Keratinocyte (primary cell): ENCODE results near the gene TLX2. TPM values are rescaled to one million over a fixed set of nuclear protein-coding genes. Genes with fewer than 3 reads are reported as not detected.

Experiments used
- DNase-seq: peaks from one replicate; pipeline ENCODE4 v3.0.0-alpha.2; 2011; ENCODE audit warnings: low read depth, missing footprints, low spot score
- FAIRE-seq: peaks from 2 replicates; lab custom pipeline; 2011; peaks lifted over from hg19 to GRCh38; lab: Jason Lieb, UNC
- H2AFZ ChIP-seq: 2 replicates; pipeline ENCODE4 v1.6.0; 2012; ENCODE audit warnings: low read length, control low read depth, inconsistent platforms; ENCODE audit not compliant: control insufficient read depth
- H3K27ac ChIP-seq: 2 replicates; pipeline ENCODE4 v1.5.1; 2011; ENCODE audit warnings: low read length; ENCODE audit not compliant: control insufficient read depth, insufficient read depth
- H3K27me3 ChIP-seq: 3 replicates; pipeline ENCODE4 v1.6.0; 2011; ENCODE audit warnings: low read length; ENCODE audit not compliant: control insufficient read depth, insufficient read depth; ENCODE audit errors: extremely low read depth
- H3K36me3 ChIP-seq, 2 experiments: 2 replicates in 1 of 2; 3 replicates in 1 of 2; pipeline ENCODE4 v1.5.1; 2011; ENCODE audit warnings: low read length in 2 of 2, mild to moderate bottlenecking in 1 of 2; ENCODE audit not compliant: control insufficient read depth in 2 of 2, insufficient read depth in 2 of 2; ENCODE audit errors: extremely low read depth in 1 of 2
- H3K4me1 ChIP-seq: 3 replicates; pipeline ENCODE4 v1.5.1; 2011; ENCODE audit warnings: low read length; ENCODE audit not compliant: control insufficient read depth, insufficient read depth; ENCODE audit errors: extremely low read depth
- H3K4me2 ChIP-seq: 3 replicates; pipeline ENCODE4 v1.6.0; 2011; ENCODE audit warnings: low read depth, low read length; ENCODE audit not compliant: control insufficient read depth, insufficient read depth; ENCODE audit errors: extremely low read depth
- H3K4me3 ChIP-seq, 3 experiments: fragments of 200-600 bp in 1 of 3; sonication (generic) in 1 of 3; 2 replicates in 2 of 3; 3 replicates in 1 of 3; pipeline ENCODE4 v1.5.1; 2011 to 2016; ENCODE audit warnings: low read length in 3 of 3, mild to moderate bottlenecking in 3 of 3, control low read depth in 2 of 3, inconsistent platforms in 1 of 3, low read depth in 1 of 3, mixed read lengths in 1 of 3, mixed run types in 1 of 3, moderate library complexity in 1 of 3; ENCODE audit not compliant: control insufficient read depth in 2 of 3, insufficient read depth in 2 of 3; ENCODE audit errors: extremely low read depth in 1 of 3
- H3K79me2 ChIP-seq: 2 replicates; pipeline ENCODE4 v1.6.0; 2012; ENCODE audit warnings: low read length; ENCODE audit not compliant: control insufficient read depth, insufficient read depth
- H3K9ac ChIP-seq: 3 replicates; pipeline ENCODE4 v1.6.0; 2011; ENCODE audit warnings: low read length; ENCODE audit not compliant: control insufficient read depth, insufficient read depth; ENCODE audit errors: extremely low read depth
- H3K9me1 ChIP-seq: 3 replicates; pipeline ENCODE4 v1.6.0; 2011; ENCODE audit warnings: low read length; ENCODE audit not compliant: control insufficient read depth, insufficient read depth; ENCODE audit errors: extremely low read depth
- H3K9me3 ChIP-seq: 2 replicates; pipeline ENCODE4 v1.5.1; 2012; ENCODE audit warnings: low read depth, low read length; ENCODE audit not compliant: control insufficient read depth
- H4K20me1 ChIP-seq: 3 replicates; pipeline ENCODE4 v1.6.0; 2011; ENCODE audit warnings: low read length; ENCODE audit not compliant: control insufficient read depth, insufficient read depth; ENCODE audit errors: extremely low read depth
- EZH2 ChIP-seq: IDR thresholded peaks from one replicate; pipeline ENCODE4 v1.6.1; 2012; ENCODE audit warnings: inconsistent platforms, mild to moderate bottlenecking, low read length, moderate library complexity
- dilution Hi-C: fragments of 300-500 bp; cut with MboI; formaldehyde crosslinking; loops from one replicate; pipeline ENCODE4 v1.7.0; 2020; ENCODE audit warnings: low sequenced_read_pairs; ENCODE audit not compliant: extremely low pct_ligation_motif_present
- polyA plus RNA-seq, 5 experiments: library from polyadenylated mRNA; depleted of rRNA in 3 of 5; stranded (reverse) in 3 of 5; stranded (forward) in 1 of 5; unstranded in 1 of 5; fragments of >200 nt; gene quantifications; 1 replicate in 1 of 5; 2 replicates in 3 of 5; 3 replicates in 1 of 5; pipeline versions ENCODE4 v1.2.1 to v1.2.3, GENCODE V29; 2011 to 2012; ENCODE audit warnings: missing spikeins in 2 of 5, low read depth in 1 of 5, low replicate concordance in 1 of 5
- TF ChIP-seq, protein P1 (sequence below), 3 experiments: IDR thresholded peaks in 1 of 3; conservative IDR thresholded peaks in 1 of 3; optimal IDR thresholded peaks in 1 of 3; 2 replicates in 2 of 3; 3 replicates in 1 of 3; pipeline versions ENCODE3 to v1.5.1; 2011; ENCODE audit warnings: low read length in 3 of 3, mild to moderate bottlenecking in 3 of 3, moderate library complexity in 2 of 3, control low read depth in 1 of 3, inconsistent platforms in 1 of 3; ENCODE audit not compliant: insufficient read depth in 2 of 3; ENCODE audit errors: extremely low read depth in 1 of 3

The TLX2 gene
- polyA plus RNA-seq, 1 donor (not counting 4 experiments of a cell fraction or from before 2014, with no cell fraction given), result not detected

DNA sequence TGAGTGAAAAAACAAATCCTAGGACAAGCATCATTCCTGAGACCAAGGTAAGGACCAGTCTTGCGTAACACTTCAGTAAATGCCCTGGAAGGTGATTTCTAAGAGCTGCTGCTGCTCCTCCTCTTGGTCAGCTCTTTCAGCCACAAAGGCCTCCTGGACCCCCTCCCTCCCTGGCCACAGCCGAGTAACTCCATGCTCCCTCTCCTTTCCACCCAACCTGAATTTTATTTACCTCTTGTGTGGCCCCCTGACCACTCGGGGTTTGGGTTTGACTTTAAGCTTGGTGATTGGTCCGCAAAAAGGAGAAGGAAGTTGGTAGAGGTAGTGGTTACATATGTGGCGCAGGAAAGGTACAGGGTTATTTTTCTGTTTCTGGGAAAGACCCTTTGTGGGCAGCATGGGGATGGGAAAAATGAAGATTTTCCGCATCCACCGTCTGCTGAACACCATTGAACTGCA is 24.7 kb downstream of the TLX2 start:
- dilution Hi-C loops, result no loop called here
- no peaks in the 10 kb centered on the region for H3K27me3 ChIP-seq
- H3K4me1 ChIP-seq, result peaks cover 12% of the 10 kb centered on the region
- peaks cover 4% of the 10 kb centered on the region for H3K9me1 ChIP-seq
- TF ChIP-seq EZH2, result no peak
- TF ChIP-seq, protein P1, sequence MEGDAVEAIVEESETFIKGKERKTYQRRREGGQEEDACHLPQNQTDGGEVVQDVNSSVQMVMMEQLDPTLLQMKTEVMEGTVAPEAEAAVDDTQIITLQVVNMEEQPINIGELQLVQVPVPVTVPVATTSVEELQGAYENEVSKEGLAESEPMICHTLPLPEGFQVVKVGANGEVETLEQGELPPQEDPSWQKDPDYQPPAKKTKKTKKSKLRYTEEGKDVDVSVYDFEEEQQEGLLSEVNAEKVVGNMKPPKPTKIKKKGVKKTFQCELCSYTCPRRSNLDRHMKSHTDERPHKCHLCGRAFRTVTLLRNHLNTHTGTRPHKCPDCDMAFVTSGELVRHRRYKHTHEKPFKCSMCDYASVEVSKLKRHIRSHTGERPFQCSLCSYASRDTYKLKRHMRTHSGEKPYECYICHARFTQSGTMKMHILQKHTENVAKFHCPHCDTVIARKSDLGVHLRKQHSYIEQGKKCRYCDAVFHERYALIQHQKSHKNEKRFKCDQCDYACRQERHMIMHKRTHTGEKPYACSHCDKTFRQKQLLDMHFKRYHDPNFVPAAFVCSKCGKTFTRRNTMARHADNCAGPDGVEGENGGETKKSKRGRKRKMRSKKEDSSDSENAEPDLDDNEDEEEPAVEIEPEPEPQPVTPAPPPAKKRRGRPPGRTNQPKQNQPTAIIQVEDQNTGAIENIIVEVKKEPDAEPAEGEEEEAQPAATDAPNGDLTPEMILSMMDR (optimal IDR thresholded peaks at IDR 0.05 in 1 of 3, IDR thresholded peaks at IDR 0.05 in 1 of 3, conservative IDR thresholded peaks at IDR 0.05 in 1 of 3; ENCODE audit: extremely low read depth in 1 of 3, insufficient read depth in 2 of 3, low read length in 3 of 3), result no peak
- no peak overlapping the region for H3K4me3 ChIP-seq
- H3K9ac ChIP-seq, result no peak overlapping the region
- no peaks in the 10 kb centered on the region for H3K79me2 ChIP-seq
- DNase-seq (no peak), FAIRE-seq (no peak)
- H3K27ac ChIP-seq, result no peak overlapping the region
- no peaks in the 10 kb centered on the region for H3K9me3 ChIP-seq
- H3K4me2 ChIP-seq, result no peak overlapping the region
- H2AFZ ChIP-seq, result no peak overlapping the region
- no peaks in the 10 kb centered on the region for H4K20me1 ChIP-seq
- no peaks in the 10 kb centered on the region for H3K36me3 ChIP-seq

DNA sequence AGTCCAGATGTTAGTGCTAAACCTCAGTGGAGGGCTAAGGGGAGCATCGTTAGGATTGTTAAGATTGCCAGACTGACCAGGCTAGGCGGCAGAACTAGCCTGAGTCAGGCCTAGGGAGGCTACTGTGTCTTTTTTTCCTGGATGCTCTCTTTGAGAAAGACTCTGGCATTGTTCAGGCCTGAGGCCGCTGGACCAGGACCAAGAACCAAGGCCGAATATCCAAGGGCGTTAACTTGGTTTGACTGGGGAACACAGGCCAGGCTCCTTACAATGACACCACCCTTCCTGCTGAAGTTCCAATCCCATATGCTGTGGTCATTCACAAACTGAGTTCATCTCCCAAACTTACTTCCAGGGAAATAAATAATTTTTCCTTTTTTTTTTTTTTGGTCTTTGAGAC is 26.0 kb downstream of the TLX2 start:
- no peak overlapping the region for H3K27ac ChIP-seq
- no peak for FAIRE-seq
- no peak overlapping the region for H3K9ac ChIP-seq
- no peaks in the 10 kb centered on the region for H4K20me1 ChIP-seq
- H3K4me1 ChIP-seq, result peaks cover 12% of the 10 kb centered on the region
- H3K79me2 ChIP-seq, result no peaks in the 10 kb centered on the region
- dilution Hi-C loops, result no loop called here
- no peak overlapping the region for H3K4me2 ChIP-seq
- H3K9me1 ChIP-seq, result peaks cover 4% of the 10 kb centered on the region
- no peaks in the 10 kb centered on the region for H3K36me3 ChIP-seq
- no peak for DNase-seq
- TF ChIP-seq, protein P1 (optimal IDR thresholded peaks at IDR 0.05 in 1 of 3, IDR thresholded peaks at IDR 0.05 in 1 of 3, conservative IDR thresholded peaks at IDR 0.05 in 1 of 3; ENCODE audit: extremely low read depth in 1 of 3, insufficient read depth in 2 of 3, low read length in 3 of 3), result no peak
- no peak for TF ChIP-seq EZH2
- no peak overlapping the region for H2AFZ ChIP-seq
- H3K27me3 ChIP-seq, result no peaks in the 10 kb centered on the region
- no peaks in the 10 kb centered on the region for H3K9me3 ChIP-seq
- no peak overlapping the region for H3K4me3 ChIP-seq
